GM19035 (cell line): Measurements from ENCODE around the gene PTN.
"Not testable (repeated sequence)": the region's sequence is repeated elsewhere in the genome, so short reads cannot be mapped to it uniquely, and the experiment has no call there.

Experiments used
- ATAC-seq: cut with Tn5 transposase; IDR thresholded peaks from one replicate; pipeline ENCODE4 v1.9.1; 2021; ENCODE audit not compliant: unreplicated experiment

Gene PTN

DNA sequence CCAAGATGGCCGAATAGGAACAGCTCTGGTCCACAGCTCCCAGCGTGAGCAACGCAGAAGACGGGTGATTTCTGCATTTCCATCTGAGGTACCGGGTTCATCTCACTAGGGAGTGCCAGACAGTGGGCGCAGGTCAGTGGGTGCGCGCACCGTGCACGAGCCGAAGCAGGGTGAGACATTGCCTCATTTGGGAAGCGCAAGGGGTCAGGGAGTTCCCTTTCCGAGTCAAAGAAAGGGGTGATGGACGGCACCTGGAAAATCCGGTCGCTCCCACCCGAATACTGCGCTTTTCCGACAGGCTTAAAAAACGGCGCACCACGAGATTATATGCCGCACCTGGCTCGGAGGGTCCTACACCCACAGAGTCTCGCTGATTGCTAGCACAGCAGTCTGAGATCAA is 161.9 kb downstream of the PTN start:
- not testable (repeated sequence) for ATAC-seq
